AG04450 (cell line): Measurements from ENCODE around the gene ATN1. TPM values are rescaled to one million over a fixed set of nuclear protein-coding genes. Genes with fewer than 3 reads are reported as not detected.

Experiments used
- CTCF ChIA-PET: fragments of 300-600, 350-600 bp; formaldehyde crosslinking; extraction: SDS; loops from one replicate; lab custom pipeline; 2022; ENCODE audit warnings: antibody characterized with exemption, inconsistent platforms; lab: Charles Lee
- POLR2A ChIA-PET: fragments of 350-600 bp; formaldehyde crosslinking; extraction: SDS; loops from one replicate; lab custom pipeline; 2021; ENCODE audit warnings: antibody characterized with exemption, inconsistent platforms; lab: Yijun Ruan, JAX
- DNase-seq: peaks from one replicate; pipeline ENCODE4 v3.0.0-alpha.2; 2011; ENCODE audit warnings: low read depth, low spot score
- H3K27ac ChIP-seq: one replicate; pipeline ENCODE4 v1.5.1; 2012; ENCODE audit warnings: low read depth, low read length, control low read depth
- H3K27me3 ChIP-seq: one replicate; pipeline ENCODE4 v1.6.0; 2012; ENCODE audit warnings: low read length; ENCODE audit not compliant: control insufficient read depth, insufficient read depth
- H3K4me3 ChIP-seq: 2 replicates; pipeline ENCODE4 v1.5.1; 2011; ENCODE audit warnings: mild to moderate bottlenecking, low read depth, low read length, control low read depth
- H3K9me3 ChIP-seq: 2 replicates; pipeline ENCODE4 v1.5.1; 2012; ENCODE audit warnings: low read length; ENCODE audit not compliant: control insufficient read depth, insufficient read depth
- CTCF ChIP-seq: IDR thresholded peaks from 2 replicates; pipeline ENCODE4 v1.5.1; 2011; ENCODE audit warnings: low read depth, low read length, control low read depth, inconsistent platforms
- polyA plus RNA-seq: library from polyadenylated mRNA; depleted of rRNA; stranded (reverse); fragments of >200 nt; gene quantifications from 2 replicates; pipeline ENCODE4 v1.2.3, GENCODE V29; 2011

Gene ATN1
- polyA plus RNA-seq, 1 experiment = 11.2 TPM

- H3K9me3 ChIP-seq = no peaks in the 10 kb centered on the region
- ChIA-PET POLR2A (no interaction called here), CTCF (interaction anchor here (1.4 to 1.5 kb wide), 2 partner anchors 9 to 32 kb away, joined by 4 to 7 read pairs; no protein-coding TSS in a partner anchor)
- H3K4me3 ChIP-seq = no peak overlapping the region
- TF ChIP-seq CTCF = no peak
- H3K27me3 ChIP-seq = no peaks in the 10 kb centered on the region
- no peak overlapping the region for H3K27ac ChIP-seq
- DNase-seq = no peak
Measured at GRCh38 chr12:6932766-6933165, 5.0 kb downstream of the ATN1 start.

GRCh38 chr12:6934110-6934509, 6.4 kb downstream of the ATN1 start:
- Histone ChIP-seq H3K4me3 (no peak overlapping the region), H3K27ac (peak overlapping the region; percentile 57), H3K9me3 (no peaks in the 10 kb centered on the region; the same call in 1 of the 2 replicates), H3K27me3 (no peaks in the 10 kb centered on the region)
- TF ChIP-seq CTCF = no peak
- CTCF ChIA-PET = interaction anchor here (1.3 to 2.4 kb wide), 3 partner anchors 9 to 175 kb away, joined by 3 to 14 read pairs (median 3); partner anchors contain the start of gene C1RL
- DNase-seq = no peak
- POLR2A ChIA-PET = no interaction called here

- Histone ChIP-seq H3K4me3 (no peak overlapping the region), H3K27me3 (no peaks in the 10 kb centered on the region), H3K27ac (no peak overlapping the region), H3K9me3 (no peaks in the 10 kb centered on the region; the same call in 1 of the 2 replicates)
- DNase-seq = no peak
- CTCF ChIA-PET = interaction anchor here (0.6 to 2.4 kb wide), 2 partner anchors 10 kb away, joined by 4 to 14 read pairs; no protein-coding TSS in a partner anchor
- TF ChIP-seq CTCF = no peak
- POLR2A ChIA-PET = interaction anchor here (1.5 kb wide), 1 partner anchor 11 kb away, joined by 5 read pairs; no protein-coding TSS in a partner anchor
Measured at GRCh38 chr12:6935371-6936193, 7.8 kb downstream of the ATN1 start.

GRCh38 chr12:6936194-6936635, 8.5 kb downstream of the ATN1 start:
- Histone ChIP-seq H3K4me3 (no peak overlapping the region), H3K27me3 (no peaks in the 10 kb centered on the region), H3K9me3 (no peaks in the 10 kb centered on the region; the same call in 1 of the 2 replicates), H3K27ac (peak overlapping the region; percentile 31)
- ChIA-PET POLR2A (interaction anchor here (1.5 kb wide), 1 partner anchor 12 kb away, joined by 5 read pairs; no protein-coding TSS in a partner anchor), CTCF (interaction anchor here (0.6 kb wide), 1 partner anchor 11 kb away, joined by 4 read pairs; no protein-coding TSS in a partner anchor)
- TF ChIP-seq CTCF = no peak
- no peak for DNase-seq
